Thoracic aorta (tissue), 2 donors: ENCODE measurements around the gene TSPAN11. TPM values are rescaled to one million over a fixed set of nuclear protein-coding genes. Genes with fewer than 3 reads are reported as not detected.

ENCODE experiments used
- ATAC-seq: fragments of 150-250 bp; one replicate; pipeline ENCODE4 v1.8.0; 2017; ENCODE audit warnings: low read depth; ENCODE audit not compliant: insufficient number of reproducible peaks, low FRiP score
- DNase-seq: peaks from one replicate; pipeline ENCODE4 v3.0.0-alpha.2; 2020; ENCODE audit warnings: low spot score
- H3K27ac ChIP-seq, 2 donors: fragments of 200-600 bp; sonication (generic); 1 replicate in 1 of 2; 2 replicates in 1 of 2; pipeline ENCODE4 v1.5.1; 2016; ENCODE audit warnings: mild to moderate bottlenecking in 2 of 2, moderate library complexity in 2 of 2
- H3K27me3 ChIP-seq: fragments of 200-600 bp; sonication (generic); replicated peaks from 2 replicates; pipeline ENCODE4 v1.6.0; 2016; ENCODE audit warnings: mild to moderate bottlenecking; ENCODE audit not compliant: insufficient read depth
- H3K36me3 ChIP-seq: fragments of 200-600 bp; sonication (generic); one replicate; pipeline ENCODE4 v1.5.1; 2016
- H3K4me1 ChIP-seq, 2 donors: fragments of 200-600 bp; sonication (generic); 1 replicate in 1 of 2; 2 replicates in 1 of 2; pipeline versions ENCODE4 v1.5.1 to v1.6.0; 2016; ENCODE audit warnings: low read depth in 2 of 2, mild to moderate bottlenecking in 1 of 2; ENCODE audit not compliant: control insufficient read depth in 1 of 2
- H3K4me3 ChIP-seq: fragments of 200-600 bp; sonication (generic); 2 replicates; pipeline ENCODE4 v1.5.1; 2016; ENCODE audit warnings: mild to moderate bottlenecking
- H3K9me3 ChIP-seq: fragments of 200-600 bp; sonication (generic); 2 replicates; pipeline ENCODE4 v1.5.1; 2016
- CTCF ChIP-seq: fragments of 200-600 bp; sonication (generic); IDR thresholded peaks from one replicate; pipeline ENCODE4 v1.5.1; 2019; ENCODE audit warnings: antibody characterized with exemption
- total RNA-seq, 2 donors: library from RNA; depleted of rRNA; stranded (reverse); fragments of >200 nt; gene quantifications; one replicate each; pipeline versions ENCODE4 v1.1.0 to v1.2.3, GENCODE V29; 2016

The TSPAN11 gene
- total RNA-seq, 2 donors from 2014 or later = 0.41 to 3.0 TPM

- ATAC-seq (no peak), DNase-seq (no peak)
- Histone ChIP-seq H3K4me1 (no peaks in the 10 kb centered on the region), H3K27ac (no peak overlapping the region), H3K9me3 (no peaks in the 10 kb centered on the region), H3K36me3 (no peaks in the 10 kb centered on the region), H3K4me3 (no peak overlapping the region), H3K27me3 (no peaks in the 10 kb centered on the region)
- TF ChIP-seq CTCF = no peak
Measured at GRCh38 chr12:31000751-31001150, 74.2 kb downstream of the TSPAN11 start.

- no peaks in the 10 kb centered on the region for H3K4me1 ChIP-seq
- H3K27me3 ChIP-seq = no peaks in the 10 kb centered on the region
- H3K36me3 ChIP-seq = no peaks in the 10 kb centered on the region
- DNase-seq (no peak), ATAC-seq (no peak)
- no peaks in the 10 kb centered on the region for H3K9me3 ChIP-seq
- H3K4me3 ChIP-seq = no peak overlapping the region
- no peak for TF ChIP-seq CTCF
- H3K27ac ChIP-seq = no peak overlapping the region
Measured at GRCh38 chr12:31001581-31002360, 75.2 kb downstream of the TSPAN11 start.

GRCh38 chr12:31002361-31002725 is 75.8 kb downstream of the TSPAN11 start:
- no peak for DNase-seq
- no peaks in the 10 kb centered on the region for H3K9me3 ChIP-seq
- ATAC-seq = no peak
- TF ChIP-seq CTCF = no peak
- H3K4me1 ChIP-seq = no peaks in the 10 kb centered on the region
- no peaks in the 10 kb centered on the region for H3K36me3 ChIP-seq
- no peaks in the 10 kb centered on the region for H3K27me3 ChIP-seq
- no peak overlapping the region for H3K27ac ChIP-seq
- H3K4me3 ChIP-seq = no peak overlapping the region

GRCh38 chr12:31002999-31003398 is 76.5 kb downstream of the TSPAN11 start:
- no peak for ATAC-seq
- no peaks in the 10 kb centered on the region for H3K27me3 ChIP-seq
- no peak for TF ChIP-seq CTCF
- H3K27ac ChIP-seq = no peak overlapping the region
- H3K4me3 ChIP-seq = no peak overlapping the region
- no peaks in the 10 kb centered on the region for H3K36me3 ChIP-seq
- H3K9me3 ChIP-seq = no peaks in the 10 kb centered on the region
- DNase-seq = no peak
- no peaks in the 10 kb centered on the region for H3K4me1 ChIP-seq

GRCh38 chr12:31003861-31004640 is 77.5 kb downstream of the TSPAN11 start:
- Histone ChIP-seq H3K9me3 (no peaks in the 10 kb centered on the region), H3K27me3 (no peaks in the 10 kb centered on the region), H3K4me1 (no peaks in the 10 kb centered on the region), H3K4me3 (no peak overlapping the region), H3K36me3 (no peaks in the 10 kb centered on the region), H3K27ac (no peak overlapping the region)
- DNase-seq = no peak
- no peak for TF ChIP-seq CTCF
- no peak for ATAC-seq
